OCI-LY3 (cell line): ENCODE results near the gene MAGI2.

Source experiments
- EZH2phosphoT487 ChIP-seq: fragments of 200-600 bp; shearing (Covaris generic); IDR thresholded peaks from 2 replicates; pipeline ENCODE4 v1.6.1; 2018; ENCODE audit warnings: antibody characterized with exemption, mixed run types, low read depth
- TF ChIP-seq, protein P1 (sequence below): fragments of 200-600, 300-600 bp; sonication (generic); IDR thresholded peaks from 2 replicates; pipeline ENCODE4 v1.5.1; 2014; ENCODE audit warnings: antibody characterized with exemption, low read length, low read depth

DNA sequence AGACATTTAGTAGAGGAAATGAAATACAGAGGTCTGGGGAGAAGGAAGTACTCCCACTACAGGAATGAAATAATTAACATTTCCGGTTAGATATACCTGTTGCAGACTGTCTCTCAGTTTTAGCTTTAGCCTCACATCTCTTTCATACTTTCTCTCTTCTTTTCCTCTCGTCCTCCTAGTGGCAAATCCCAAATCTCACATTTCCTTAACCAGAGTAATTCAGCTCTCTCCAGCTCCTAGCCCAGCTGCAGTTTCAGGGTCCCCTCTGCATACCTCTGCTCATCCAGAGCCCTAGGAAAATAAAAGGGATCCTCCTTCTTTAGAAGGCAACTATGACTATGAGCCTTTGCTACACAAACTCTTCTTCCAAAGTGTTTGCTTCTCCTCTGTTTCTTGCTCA lies 1011.7 kb downstream of the MAGI2 start:
- TF ChIP-seq, protein P1, sequence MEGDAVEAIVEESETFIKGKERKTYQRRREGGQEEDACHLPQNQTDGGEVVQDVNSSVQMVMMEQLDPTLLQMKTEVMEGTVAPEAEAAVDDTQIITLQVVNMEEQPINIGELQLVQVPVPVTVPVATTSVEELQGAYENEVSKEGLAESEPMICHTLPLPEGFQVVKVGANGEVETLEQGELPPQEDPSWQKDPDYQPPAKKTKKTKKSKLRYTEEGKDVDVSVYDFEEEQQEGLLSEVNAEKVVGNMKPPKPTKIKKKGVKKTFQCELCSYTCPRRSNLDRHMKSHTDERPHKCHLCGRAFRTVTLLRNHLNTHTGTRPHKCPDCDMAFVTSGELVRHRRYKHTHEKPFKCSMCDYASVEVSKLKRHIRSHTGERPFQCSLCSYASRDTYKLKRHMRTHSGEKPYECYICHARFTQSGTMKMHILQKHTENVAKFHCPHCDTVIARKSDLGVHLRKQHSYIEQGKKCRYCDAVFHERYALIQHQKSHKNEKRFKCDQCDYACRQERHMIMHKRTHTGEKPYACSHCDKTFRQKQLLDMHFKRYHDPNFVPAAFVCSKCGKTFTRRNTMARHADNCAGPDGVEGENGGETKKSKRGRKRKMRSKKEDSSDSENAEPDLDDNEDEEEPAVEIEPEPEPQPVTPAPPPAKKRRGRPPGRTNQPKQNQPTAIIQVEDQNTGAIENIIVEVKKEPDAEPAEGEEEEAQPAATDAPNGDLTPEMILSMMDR = no peak
- TF ChIP-seq EZH2phosphoT487 = no peak
